ENCODE data around the gene GSTK1. TPM values are rescaled to one million over a fixed set of nuclear protein-coding genes. Genes with fewer than 3 reads are reported as not detected.
A peak's percentile ranks its signal among the peaks of the same experiment; 100 is the strongest.
"Not testable (repeated sequence)": the region's sequence is repeated elsewhere in the genome, so short reads cannot be mapped to it uniquely, and the experiment has no call there.

The GSTK1 gene
- total RNA-seq, 3 donors from 2014 or later, result 196 to 242 (median 199) TPM

DNA sequence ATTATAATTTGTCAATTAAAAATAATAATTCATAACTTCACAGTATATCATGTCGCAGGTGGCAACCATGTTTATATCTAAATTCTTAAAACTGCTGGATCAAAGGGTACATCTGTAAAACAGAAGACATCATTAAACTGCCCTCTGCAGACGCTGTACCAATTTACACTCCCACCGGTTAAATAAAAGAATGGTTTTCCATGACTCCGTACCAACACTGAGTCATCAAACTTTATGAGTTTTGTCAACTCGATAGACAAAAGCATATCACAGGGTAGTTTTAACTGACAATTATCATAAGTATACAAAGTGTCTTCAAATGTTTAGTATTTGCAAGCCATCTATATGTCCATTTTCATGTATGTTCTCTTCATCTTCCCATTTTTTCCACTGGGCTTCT, 5.7 kb upstream of the GSTK1 start:
- Histone ChIP-seq H3K27me3 (no peaks in the 10 kb centered on the region), H3K4me1 (no peaks in the 10 kb centered on the region), H3K36me3 (no peaks in the 10 kb centered on the region), H3K9me3 (no peaks in the 10 kb centered on the region), H3K27ac (no peak overlapping the region), H3K4me3 (no peak overlapping the region)
- DNase-seq (ENCODE audit: low spot score in 2 of 2), result no peak
- TF ChIP-seq POLR2AphosphoS5 (IDR thresholded peaks at IDR 0.05), result no peak
- TF ChIP-seq CTCF (IDR thresholded peaks at IDR 0.05), result no peak
- no peak for TF ChIP-seq POLR2A (IDR thresholded peaks at IDR 0.05)
- intact Hi-C loops (cut with DNase I; ENCODE audit: low total_unique reads), result no loop called here

DNA sequence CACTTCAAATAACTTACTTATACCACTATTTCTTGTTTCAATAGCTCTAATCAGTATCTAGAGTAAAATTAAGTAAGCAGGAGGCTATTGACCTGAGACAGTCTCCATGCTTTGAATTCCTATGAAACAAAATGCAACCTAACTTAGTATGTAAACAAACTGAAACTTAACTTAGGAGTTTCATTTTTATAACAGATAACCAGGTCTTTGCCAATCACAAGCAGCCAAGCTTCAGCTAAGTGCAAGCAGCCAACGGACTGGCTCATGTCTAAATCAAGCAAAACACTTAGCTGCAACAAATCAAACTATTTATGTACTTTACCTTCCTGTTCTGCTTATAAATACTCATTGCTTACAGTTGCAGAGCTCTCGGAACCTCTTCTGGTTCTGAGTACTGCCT, 4.4 kb upstream of the GSTK1 start:
- TF ChIP-seq POLR2A (IDR thresholded peaks at IDR 0.05) (no peak), CTCF (IDR thresholded peaks at IDR 0.05) (no peak), POLR2AphosphoS5 (IDR thresholded peaks at IDR 0.05) (no peak)
- H3K9me3 ChIP-seq, result no peaks in the 10 kb centered on the region
- H3K27ac ChIP-seq, result peak overlapping the region in 1 of 2 donors; percentile 28
- no peaks in the 10 kb centered on the region for H3K4me1 ChIP-seq
- no peak for DNase-seq (ENCODE audit: low spot score in 2 of 2)
- H3K36me3 ChIP-seq, result no peaks in the 10 kb centered on the region
- H3K27me3 ChIP-seq, result no peaks in the 10 kb centered on the region
- H3K4me3 ChIP-seq, result no peak overlapping the region
- intact Hi-C loops (cut with DNase I; ENCODE audit: low total_unique reads), result no loop called here

DNA sequence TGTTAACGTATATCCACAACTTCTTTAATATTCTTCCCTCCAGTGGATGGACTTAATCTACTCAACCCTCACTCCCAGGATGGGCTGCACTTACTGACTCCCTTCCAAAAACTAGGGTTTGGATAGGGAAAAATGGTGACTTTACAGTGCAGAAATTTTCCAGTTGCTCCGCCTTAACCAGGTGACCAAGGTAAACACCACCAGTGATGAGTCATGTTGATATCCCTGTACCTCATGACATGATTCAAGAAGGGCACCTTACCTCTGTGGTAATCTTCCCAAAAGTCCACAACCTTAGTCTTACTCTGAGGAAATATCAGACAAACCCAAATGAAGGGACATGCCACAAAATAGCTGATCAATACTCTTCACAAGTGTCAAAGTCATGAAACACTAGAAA, 3.5 kb upstream of the GSTK1 start:
- TF ChIP-seq CTCF (IDR thresholded peaks at IDR 0.05) (no peak), POLR2AphosphoS5 (IDR thresholded peaks at IDR 0.05) (no peak), POLR2A (IDR thresholded peaks at IDR 0.05) (no peak)
- no peaks in the 10 kb centered on the region for H3K27me3 ChIP-seq
- no peak for DNase-seq (ENCODE audit: low spot score in 2 of 2)
- H3K4me1 ChIP-seq, result peaks cover 0 to 7% of the 10 kb centered on the region in 2 donors
- H3K36me3 ChIP-seq, result no peaks in the 10 kb centered on the region
- intact Hi-C loops (cut with DNase I; ENCODE audit: low total_unique reads), result no loop called here
- H3K9me3 ChIP-seq, result no peaks in the 10 kb centered on the region
- H3K4me3 ChIP-seq, result no peak overlapping the region
- H3K27ac ChIP-seq, result no peak overlapping the region

- Histone ChIP-seq H3K27ac (no peak overlapping the region), H3K27me3 (no peaks in the 10 kb centered on the region), H3K4me1 (peaks cover 0 to 9% of the 10 kb centered on the region in 2 donors), H3K36me3 (no peaks in the 10 kb centered on the region), H3K9me3 (no peaks in the 10 kb centered on the region), H3K4me3 (no peak overlapping the region)
- TF ChIP-seq POLR2A (IDR thresholded peaks at IDR 0.05), result no peak
- TF ChIP-seq POLR2AphosphoS5 (IDR thresholded peaks at IDR 0.05), result no peak
- TF ChIP-seq CTCF (IDR thresholded peaks at IDR 0.05), result no peak
- no peak for DNase-seq (ENCODE audit: low spot score in 2 of 2)
- intact Hi-C loops (cut with DNase I; ENCODE audit: low total_unique reads), result no loop called here
Measured at GRCh38 chr7:143261901-143262300, 1.3 kb upstream of the GSTK1 start.

- H3K9me3 ChIP-seq; H3K36me3 ChIP-seq; DNase-seq (ENCODE audit: low spot score in 2 of 2); intact Hi-C loops (cut with DNase I; ENCODE audit: low total_unique reads); H3K4me1 ChIP-seq; H3K27me3 ChIP-seq: not testable (repeated sequence)
- H3K27ac ChIP-seq, result peak overlapping the region; percentile 81 to 92
- H3K4me3 ChIP-seq, result peak overlapping the region; percentile 70 to 87 (median 83)
Measured at GRCh38 chr7:143264196-143264568, 941 bp downstream of the GSTK1 start.
